C4-2B (cell line): Measurements from ENCODE around the gene AKNAD1.

Experiments used
- CTCF ChIP-seq: fragments of 450-650 bp; conservative IDR thresholded peaks from 2 replicates; pipeline ENCODE4 v1.5.1; 2017; ENCODE audit warnings: mild to moderate bottlenecking
- ZFX ChIP-seq: fragments of 450-650 bp; IDR thresholded peaks from 2 replicates; pipeline ENCODE4 v1.6.1; 2017

- no peak for TF ChIP-seq CTCF
- TF ChIP-seq ZFX, result no peak
These were observed 25.9 kb upstream of the AKNAD1 start for GRCh38 chr1:108882837-108883236.
